SKM-1 treated with dmso at 0.1 percent for 144 hours (cell line): Measurements from ENCODE around the gene KRT15.
"Not testable (repeated sequence)": the region's sequence is repeated elsewhere in the genome, so short reads cannot be mapped to it uniquely, and the experiment has no call there.

Source experiments
- DNase-seq: peaks from one replicate; lab custom pipeline; 2025; ENCODE audit not compliant: unreplicated experiment; lab: John Stamatoyannopoulos, UW

Gene KRT15

DNA sequence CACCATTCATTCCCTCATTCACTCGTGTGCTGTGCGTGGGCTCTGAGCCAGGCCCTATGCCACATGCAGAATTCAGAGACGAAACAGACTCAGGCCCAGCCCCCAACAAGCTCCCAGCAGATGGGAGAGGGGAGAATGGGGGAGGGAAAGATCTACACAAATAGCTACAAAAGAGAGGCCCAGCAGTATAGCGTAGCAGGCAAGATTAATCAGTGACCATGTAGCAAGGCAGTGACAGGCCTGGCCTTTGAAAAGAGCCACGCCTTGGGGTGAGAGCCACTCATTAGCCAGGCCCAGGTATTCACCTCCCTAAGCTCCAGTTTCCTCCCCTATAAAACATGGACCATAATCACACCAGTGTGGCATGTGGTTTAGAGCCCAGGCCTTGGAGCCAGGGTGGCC lies 25.8 kb upstream of the KRT15 start:
- DNase-seq: no peak

DNA sequence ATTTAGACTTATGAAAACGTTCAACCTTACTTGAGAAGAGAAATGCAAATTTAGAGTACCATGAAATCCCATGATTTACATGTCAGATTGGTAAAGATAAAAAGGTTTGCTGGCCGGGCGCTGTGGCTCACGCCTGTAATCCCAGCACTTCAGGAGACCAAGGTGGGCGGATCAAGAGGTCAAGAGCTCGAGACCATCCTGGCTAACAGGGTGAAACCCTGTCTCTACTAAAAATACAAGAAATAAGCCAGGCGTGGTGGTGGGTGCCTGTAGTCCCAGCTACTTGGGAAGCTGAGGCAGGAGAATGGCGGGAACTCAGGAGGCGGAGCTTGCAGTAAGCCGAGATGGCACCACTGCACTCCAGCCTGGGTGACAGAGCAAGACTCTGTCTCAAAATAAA lies 24.1 kb upstream of the KRT15 start:
- not testable (repeated sequence) for DNase-seq

DNA sequence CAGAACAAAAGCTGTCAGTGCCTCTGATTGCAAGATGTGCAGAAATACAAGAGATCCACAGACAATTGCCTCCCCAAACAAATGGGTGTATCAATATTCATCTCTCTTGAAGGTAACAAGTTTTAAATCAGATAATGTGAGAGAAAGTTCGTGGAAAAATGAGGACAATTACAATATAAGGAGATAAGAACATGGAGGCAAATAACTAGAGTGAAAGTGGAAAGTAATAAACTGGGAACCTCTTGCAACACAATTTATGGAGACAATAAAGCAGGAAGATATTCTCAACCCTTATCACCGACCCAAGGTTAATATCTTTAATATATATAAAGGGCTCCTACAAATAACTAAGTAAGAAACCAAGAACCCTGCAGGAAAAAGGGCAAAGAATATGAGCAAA lies 23.7 kb upstream of the KRT15 start:
- no peak for DNase-seq

DNA sequence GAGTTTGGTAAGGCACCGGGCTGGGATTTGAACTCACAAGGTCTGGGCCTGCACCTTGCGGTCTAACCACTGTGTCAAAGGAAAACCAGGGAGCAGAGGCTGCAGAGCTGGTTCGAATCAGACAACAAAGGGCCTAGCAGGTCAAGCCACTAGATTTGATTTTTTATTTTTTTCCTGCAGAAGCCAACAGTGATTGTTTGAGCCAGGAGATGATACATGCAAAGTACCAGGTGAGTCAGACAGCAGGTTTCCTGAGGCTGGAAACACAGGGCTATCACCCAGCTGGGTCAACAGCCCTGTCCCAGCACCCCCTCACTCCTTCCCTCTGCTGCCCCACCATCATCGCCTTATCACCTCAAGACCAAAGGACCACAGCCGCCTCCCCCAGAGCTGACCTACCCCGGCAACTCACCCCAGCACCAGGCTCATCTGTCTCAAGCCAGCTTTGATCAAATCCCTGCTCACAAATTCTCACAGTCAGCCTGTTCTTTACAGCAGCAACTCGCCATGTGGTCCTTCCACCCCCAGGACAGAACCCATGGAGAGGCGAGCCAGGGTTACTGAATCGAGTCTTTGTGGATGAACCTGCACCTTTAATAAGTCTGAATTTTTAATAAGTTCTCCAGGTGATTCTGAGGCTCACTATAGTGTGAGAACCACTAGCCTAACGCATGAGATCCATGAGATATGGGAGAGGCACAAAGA lies 22.4 kb upstream of the KRT15 start:
- no peak for DNase-seq

DNA sequence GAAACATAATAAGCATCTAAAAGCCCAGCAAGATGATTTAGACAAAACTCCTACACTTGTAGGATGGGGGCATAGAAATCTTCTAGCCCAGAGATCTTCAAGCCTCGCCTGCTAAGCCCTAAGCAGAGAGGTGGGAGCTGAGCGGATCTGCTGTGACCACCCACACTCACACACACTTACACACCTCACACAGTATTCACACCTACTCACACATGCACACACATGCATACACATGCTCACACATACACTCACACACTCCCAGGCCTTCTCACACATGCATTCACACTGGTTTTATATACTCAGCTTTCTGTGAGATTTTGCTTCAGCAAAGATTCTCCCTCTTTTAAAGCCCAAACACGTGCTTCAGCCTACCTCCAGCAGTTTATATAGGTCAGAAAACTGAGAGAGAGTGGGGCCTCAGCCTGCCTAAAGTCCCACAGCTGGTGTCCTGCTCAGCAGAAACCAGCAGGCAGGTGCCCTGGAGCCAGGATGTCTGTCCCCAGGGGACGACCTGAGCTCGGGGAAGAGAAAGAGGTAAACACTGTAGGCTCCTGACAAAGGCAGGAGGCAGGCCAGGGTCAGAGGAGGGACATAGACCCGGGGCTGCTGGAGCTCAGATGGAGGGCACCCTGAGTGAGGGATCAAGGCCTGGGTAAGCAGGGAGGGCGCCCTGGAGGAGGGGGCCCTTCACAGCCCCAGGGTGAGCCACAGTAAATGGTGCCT lies 21.4 kb upstream of the KRT15 start:
- DNase-seq: no peak

DNA sequence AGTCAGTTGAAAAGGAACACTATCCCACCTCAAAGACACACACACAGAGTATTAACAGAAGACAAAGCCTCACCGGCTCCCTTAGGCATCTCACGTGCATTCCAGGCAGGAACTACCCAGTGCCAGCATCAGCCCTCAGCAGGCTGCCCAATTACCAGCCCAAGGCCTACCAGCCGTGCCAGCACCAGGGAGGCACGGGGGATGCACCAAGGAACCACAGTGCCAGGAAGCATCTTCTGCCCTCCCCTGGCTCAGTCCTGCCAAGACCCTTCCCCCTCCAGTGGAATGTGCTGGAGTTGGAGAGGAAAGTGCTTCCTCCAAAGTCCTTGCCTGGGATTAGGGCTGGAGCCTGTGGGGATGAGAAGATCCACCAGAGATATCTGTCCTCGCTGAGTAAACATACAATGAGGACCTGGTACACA lies 20.4 kb upstream of the KRT15 start:
- no peak for DNase-seq

DNA sequence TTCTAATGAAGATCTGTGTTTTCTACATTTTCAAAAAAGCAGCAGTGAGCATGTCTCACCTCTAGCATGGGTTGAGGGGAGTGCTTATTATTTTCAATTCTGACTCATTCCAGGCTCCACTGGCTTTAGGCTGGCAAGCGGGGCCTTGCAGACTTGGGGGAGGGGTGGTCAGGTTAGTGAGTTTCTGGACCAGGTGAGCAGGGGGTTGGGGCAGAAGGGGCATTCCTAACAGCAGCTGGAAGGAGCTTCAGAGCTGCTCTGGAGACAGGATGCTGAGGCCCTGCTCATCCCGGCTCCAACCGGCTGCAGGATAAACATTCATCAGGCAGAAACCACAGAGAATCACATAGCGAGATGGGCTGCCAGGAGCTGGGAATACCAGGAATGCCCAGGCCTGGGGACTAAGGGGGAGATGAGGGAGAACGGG lies 19.9 kb upstream of the KRT15 start:
- DNase-seq: no peak

DNA sequence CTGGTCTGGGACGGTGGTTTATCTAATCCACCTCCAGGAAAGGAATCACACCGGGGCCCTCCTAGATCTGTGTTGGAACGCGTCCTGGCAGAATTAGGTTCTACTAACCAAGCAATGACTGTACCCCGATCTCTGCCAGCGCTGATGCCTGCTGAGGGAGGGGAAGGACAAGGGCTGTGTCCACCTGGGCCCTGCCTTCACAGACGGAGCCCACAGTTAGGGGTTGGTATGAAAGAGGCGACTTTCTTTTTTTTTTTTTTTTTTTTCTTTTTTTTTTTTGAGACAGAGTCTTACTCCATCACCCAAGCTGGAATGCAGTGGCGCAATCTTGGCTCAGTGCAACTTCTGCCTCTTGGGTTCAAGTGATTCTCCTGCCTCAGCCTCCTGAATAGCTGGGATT lies 19.3 kb upstream of the KRT15 start:
- no peak for DNase-seq

DNA sequence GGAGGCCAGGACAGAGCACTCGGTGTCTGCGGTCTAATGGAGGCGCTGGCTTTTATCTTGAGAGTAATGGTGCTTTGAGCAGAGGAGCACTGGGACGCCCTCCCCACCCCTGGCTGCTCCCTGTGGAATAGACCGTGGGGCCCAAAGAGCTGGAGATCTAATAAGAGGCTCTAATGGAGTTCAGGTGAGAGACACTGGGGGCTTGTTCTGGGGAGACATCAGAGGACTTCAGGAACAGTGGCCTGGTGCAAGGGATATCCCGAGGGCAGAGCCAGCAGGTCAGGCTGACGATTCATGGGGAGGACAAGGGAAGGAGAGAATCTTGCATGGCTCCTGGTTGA lies 18.9 kb upstream of the KRT15 start:
- no peak for DNase-seq

DNA sequence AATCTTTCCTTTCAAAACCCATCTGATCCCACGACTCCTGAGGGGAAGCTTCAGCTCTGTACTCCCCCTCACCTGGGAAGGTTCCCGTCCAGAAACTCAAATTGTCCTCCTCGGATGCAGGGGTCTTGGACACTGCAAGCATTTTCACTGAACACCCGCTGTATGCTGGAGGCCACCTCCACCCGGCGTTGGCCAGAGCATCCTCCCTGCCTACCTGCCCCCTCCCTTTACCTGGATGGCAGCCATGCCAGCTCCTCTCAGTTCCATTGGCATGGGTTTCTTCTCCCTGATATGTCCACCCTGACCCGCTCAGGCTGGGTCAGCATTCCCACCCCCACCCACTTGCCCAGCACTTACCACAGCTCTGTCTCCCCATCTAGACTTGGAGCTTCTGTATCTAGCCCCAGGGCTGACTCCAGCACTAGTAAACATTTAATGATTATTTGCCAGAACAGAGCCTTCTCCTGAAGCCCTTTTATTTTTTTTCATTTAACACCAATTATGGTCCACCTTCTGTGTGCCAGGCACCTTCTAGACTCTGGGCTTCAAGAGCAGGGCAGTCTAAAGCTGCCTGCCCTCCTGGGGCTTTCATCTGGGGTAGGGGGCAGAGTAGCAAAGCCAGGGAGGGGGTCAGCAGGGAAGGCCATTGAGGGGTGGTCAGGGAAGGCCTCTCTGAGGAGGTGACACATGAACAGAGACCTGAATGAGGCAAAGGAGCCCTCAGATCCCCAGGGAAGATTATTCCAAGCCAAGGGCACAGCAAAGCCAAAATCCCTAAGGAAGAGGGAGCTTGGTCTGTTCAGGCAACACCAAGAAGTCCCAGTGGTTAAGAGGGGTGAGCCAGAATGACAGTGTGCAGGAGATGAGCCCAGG lies 18.3 kb upstream of the KRT15 start:
- no peak for DNase-seq

DNA sequence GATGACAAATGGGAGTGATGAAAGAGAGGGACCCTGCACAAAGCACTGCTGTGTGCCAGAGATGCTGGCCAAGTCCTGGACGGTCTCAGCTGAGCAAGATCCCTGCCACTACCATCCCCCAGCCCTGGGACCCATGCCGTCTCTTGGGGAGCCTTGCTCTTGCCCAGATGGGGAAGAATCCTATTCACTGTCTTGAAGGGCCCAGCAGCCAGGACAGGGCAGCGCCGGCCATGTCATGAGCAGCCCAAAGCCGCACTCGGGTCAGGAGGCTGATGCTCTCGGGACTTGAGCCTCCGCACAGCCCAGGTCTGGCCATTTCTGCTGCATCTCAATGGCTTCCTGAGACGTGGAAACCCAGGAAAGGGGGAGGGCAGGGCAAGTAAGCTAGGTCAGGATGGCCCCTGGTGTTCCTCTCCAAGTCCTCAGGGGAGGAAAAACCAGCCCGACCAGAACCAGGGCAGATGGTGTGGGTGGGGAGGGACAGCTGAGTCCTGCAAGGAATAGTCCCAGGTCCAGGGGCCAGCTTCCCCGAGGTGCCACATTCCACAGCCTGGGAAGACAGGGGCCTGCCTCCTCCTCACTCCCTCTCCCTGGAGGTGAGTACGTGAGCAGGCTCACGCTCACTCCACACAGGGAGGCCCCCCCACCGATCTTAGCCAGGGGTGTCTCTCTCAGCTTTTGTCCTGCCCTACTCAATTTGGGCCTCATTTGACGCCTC lies 17.2 kb upstream of the KRT15 start:
- no peak for DNase-seq

DNA sequence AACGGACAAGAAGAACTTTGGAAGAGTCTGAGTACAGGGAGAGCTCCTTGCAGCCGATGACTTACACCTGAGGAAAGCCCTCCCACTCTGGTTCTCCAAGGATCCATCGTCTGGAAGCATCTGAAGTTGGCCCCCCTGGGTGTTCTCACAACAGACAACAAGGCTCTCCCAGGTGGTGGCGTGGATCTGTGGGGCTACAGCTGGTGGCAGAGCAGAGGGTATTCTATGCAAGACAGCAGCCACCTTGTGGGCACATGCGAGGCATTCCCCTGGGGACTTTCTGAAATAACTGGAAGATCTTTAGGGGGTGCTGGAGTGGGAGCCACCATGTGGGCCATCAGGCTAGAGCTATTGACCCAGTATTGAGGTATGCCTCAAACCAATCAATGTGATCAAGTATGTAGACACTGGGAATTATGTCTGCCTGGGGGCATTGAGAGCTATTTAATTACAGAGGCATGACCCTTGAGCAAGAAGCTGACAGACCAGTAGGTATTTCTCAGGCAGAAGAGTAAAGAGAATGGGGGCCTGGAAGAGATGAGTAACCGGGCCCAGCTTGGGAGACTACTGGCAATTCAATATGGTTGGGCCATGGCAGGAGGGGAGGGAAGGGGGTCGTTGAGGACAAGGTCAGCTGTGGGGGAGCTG lies 16.3 kb upstream of the KRT15 start:
- DNase-seq: no peak

DNA sequence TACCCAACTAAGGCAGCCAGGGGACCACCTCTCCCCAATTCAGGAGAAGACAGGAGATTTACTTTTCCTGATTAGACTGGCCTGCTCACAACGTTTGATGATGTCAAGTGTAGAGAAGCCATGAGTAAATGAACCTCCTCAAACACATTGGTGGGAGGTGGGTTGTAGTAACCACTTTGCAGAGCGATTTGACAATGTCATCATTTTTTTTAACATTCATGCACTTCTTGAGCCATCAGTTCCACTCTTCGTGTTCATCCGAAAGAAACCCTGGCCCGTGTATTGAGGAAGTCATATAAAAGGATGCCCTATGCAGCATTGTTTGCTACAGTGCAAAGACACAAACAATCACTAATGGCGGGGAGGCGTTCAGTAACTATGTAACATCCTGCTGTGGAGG lies 14.9 kb upstream of the KRT15 start:
- no peak for DNase-seq

DNA sequence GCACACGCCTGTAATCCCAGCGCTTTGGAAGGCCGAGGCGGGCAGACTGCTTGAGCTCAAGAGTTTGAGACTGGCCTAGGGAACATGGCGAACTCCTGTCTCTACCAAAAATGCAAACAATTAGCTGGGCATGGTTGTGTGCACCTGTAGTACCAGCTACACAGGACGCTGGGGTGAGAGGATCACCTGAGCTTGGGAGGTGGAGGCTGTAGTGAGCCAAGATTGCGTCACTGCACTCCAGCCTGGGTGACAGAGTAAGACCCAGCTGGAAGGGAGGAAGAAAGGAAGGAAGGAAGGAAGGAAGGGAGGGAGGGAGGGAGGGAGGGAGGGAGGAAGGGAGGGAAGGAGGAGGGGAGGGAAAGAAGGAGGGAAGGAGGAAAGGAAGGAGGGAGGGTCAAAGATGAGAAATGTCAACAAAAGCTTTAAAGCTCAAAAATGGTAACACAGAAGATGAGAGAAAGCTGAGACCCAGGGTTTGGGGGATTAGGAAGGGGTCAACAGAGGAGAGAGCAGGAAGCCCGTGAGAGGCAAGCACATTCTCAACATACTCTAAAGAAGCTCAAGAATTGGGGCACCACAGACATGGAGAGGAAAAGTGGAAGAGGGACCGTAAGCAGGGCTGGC lies 14.4 kb upstream of the KRT15 start:
- DNase-seq: no peak

DNA sequence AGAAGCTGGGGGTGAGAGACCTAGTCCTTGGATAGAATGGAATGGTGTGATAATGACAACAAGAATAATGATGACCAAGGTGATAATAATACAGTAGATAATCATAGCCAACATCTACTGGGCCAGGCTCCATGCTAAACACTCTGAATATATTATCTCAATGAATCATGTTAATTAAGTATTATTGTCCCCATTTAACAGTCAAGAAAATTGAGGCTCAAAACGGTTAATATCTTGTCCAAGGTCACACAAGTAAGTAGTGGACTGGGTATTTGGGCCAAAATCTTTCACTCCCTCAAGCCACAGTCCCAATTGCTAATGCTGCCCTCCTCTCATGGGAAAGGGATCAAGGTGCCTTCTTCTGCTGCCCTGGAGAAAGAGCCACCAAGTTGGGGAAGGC lies 13.3 kb upstream of the KRT15 start:
- no peak for DNase-seq

DNA sequence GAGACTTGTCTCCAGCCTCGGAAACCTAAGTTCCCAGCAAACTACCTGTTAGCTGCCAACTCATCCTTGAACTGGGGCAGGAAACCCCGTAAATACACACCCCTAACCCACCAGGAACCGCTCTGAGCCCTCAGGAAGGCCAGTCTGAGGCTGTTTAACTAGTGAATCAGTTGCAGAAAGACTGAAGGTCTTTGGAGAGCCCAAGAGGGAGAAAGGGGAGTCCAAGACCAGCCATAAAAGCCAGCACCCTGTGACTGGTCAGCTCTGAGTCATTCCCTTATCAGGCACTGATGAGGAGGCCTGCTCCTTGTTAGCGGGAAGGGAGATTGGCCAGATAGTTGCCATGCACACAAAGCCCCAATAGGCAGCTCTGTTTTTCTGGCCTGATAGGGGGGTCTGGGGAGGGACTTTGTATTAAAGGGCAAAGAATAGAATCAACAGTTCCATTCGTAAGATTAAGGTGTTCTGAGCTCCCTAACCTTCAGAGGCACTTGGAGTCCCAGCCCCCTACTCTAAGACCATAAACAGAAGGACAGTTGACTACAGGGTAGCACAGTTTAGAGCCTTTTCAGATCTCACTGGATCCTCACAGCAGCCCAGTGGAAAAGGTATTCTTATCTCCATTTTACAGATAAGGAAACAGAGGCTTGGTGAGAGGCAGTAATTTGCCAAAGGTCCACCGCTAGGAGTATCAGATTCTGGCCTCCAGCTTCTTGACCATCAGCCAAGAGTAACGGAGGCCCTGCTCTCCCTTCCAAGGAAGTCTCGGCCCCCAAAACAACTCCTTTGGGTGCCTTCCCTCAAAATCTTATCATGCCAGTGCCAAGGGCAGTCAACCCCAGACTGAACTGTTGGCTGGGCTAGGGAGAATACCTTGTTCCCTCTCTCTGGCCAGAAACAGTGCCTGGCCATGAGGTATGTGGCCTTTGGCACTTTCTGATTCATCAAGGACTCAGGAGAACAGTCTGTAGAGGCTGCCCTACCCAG lies 11.7 kb upstream of the KRT15 start:
- no peak for DNase-seq

DNA sequence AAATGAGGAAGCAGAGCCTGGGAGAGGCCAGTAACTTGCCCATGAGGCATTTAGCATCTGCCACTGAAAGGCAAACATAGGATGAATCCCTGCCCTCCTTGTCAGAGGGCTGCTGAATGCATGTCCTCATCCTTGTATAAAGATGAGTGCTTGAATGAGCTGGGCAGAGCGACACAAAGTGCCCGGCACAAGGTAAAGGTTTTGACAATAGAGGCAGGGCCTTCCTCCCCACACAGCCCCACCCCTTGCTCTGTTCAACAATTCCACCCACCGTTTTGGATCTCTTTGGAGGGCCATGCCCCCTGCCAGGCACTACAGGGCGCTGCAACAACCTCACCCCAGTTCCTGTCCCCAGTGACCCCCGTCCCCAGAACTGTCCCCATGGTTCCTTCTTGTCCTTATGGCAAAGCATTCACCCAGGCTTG lies 10.8 kb upstream of the KRT15 start:
- no peak for DNase-seq

DNA sequence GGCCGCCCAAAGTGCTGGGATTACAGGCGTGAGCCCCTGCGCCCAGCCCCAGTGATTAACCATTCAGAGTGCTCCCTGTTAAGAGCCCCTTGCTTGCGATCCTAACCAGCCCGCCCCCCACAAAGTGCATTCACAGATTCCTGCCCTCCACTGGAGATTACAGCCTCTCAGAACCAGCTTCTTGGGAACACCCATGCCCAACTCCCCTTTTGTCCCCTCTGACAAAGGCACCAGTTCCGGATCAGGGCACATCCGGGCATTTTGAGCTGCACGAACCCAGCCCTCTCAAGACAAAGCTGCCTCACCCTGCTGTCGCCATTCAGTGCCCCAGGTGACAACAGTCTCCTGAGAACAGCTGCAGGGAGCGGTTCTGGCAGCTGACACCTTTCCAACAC lies 10.3 kb upstream of the KRT15 start:
- DNase-seq: no peak
